Gastrocnemius medialis (tissue), 4 donors: ENCODE results near the gene TTC31. TPM values are rescaled to one million over a fixed set of nuclear protein-coding genes. Genes with fewer than 3 reads are reported as not detected.

Source experiments
- ATAC-seq, 2 donors: fragments of 150-250 bp; one replicate each; pipeline ENCODE4 v1.9.1; 2016
- DNase-seq, 2 donors: peaks; one replicate each; pipeline ENCODE4 v3.0.0-alpha.2; 2019
- H3K27ac ChIP-seq, 4 donors: fragments of 200-600 bp; sonication (generic); 1 replicate in 1 of 4; 2 replicates in 3 of 4; pipeline ENCODE4 v1.5.1; 2016 to 2018; ENCODE audit warnings: mild to moderate bottlenecking in 2 of 4, moderate library complexity in 1 of 4
- H3K27me3 ChIP-seq, 3 donors: fragments of 200-600 bp; sonication (generic) in 2 of 3; 1 replicate in 1 of 3; 2 replicates in 2 of 3; pipeline versions ENCODE4 v1.5.1 to v1.6.0; 2016 to 2019; ENCODE audit warnings: mild to moderate bottlenecking in 1 of 3, moderate library complexity in 1 of 3
- H3K36me3 ChIP-seq, 2 donors: fragments of 200-600 bp; sonication (generic) in 1 of 2; one replicate each; pipeline ENCODE4 v1.5.1; 2017 to 2018
- H3K4me1 ChIP-seq, 2 donors: fragments of 200-600 bp; sonication (generic) in 1 of 2; one replicate each; pipeline ENCODE4 v1.5.1; 2016 to 2017; ENCODE audit warnings: mild to moderate bottlenecking in 2 of 2
- H3K4me3 ChIP-seq, 4 donors: fragments of 200-600 bp; sonication (generic) in 3 of 4; 1 replicate in 1 of 4; 2 replicates in 3 of 4; pipeline ENCODE4 v1.5.1; 2016 to 2019; ENCODE audit warnings: mild to moderate bottlenecking in 2 of 4
- H3K9me3 ChIP-seq, 3 donors: fragments of 200-600 bp; sonication (generic) in 2 of 3; 1 replicate in 1 of 3; 2 replicates in 2 of 3; pipeline ENCODE4 v1.5.1; 2016 to 2019
- POLR2A ChIP-seq, 2 donors: fragments of 450-650 bp; IDR thresholded peaks; one replicate each; pipeline ENCODE4 v1.6.1; 2017; ENCODE audit warnings: antibody characterized with exemption in 2 of 2, mild to moderate bottlenecking in 2 of 2, moderate library complexity in 2 of 2
- in situ Hi-C, 4 donors: fragments of 200-750 bp; cut with MboI; loops; one replicate each; pipeline versions ENCODE4 v1.15.0 to v1.8.0; 2017; ENCODE audit warnings: low sequenced_read_pairs in 4 of 4
- intact Hi-C: fragments of 100-400 bp; cut with DNase I; formaldehyde crosslinking; loops from one replicate; pipeline ENCODE4 v1.15.1; 2023; ENCODE audit warnings: low total_unique reads
- total RNA-seq, 4 donors: library from RNA; depleted of rRNA; stranded (reverse); fragments of >200 nt; gene quantifications; one replicate each; pipeline versions ENCODE4 v1.1.0 to v1.2.3, GENCODE V29; 2016
- TF ChIP-seq, protein P1 (sequence below), 5 experiments: fragments of 450-650 bp in 3 of 5; fragments of 200-600 bp in 2 of 5; sonication (generic) in 2 of 5; IDR thresholded peaks in 4 of 5; conservative IDR thresholded peaks in 1 of 5; 1 replicate in 4 of 5; 2 replicates in 1 of 5; pipeline ENCODE4 v1.5.1; 2016 to 2019; ENCODE audit warnings: antibody characterized with exemption in 5 of 5, mild to moderate bottlenecking in 3 of 5, moderate library complexity in 3 of 5

TTC31 gene
- total RNA-seq, 4 donors from 2014 or later: 6.1 to 9.6 (median 7.7) TPM

DNA sequence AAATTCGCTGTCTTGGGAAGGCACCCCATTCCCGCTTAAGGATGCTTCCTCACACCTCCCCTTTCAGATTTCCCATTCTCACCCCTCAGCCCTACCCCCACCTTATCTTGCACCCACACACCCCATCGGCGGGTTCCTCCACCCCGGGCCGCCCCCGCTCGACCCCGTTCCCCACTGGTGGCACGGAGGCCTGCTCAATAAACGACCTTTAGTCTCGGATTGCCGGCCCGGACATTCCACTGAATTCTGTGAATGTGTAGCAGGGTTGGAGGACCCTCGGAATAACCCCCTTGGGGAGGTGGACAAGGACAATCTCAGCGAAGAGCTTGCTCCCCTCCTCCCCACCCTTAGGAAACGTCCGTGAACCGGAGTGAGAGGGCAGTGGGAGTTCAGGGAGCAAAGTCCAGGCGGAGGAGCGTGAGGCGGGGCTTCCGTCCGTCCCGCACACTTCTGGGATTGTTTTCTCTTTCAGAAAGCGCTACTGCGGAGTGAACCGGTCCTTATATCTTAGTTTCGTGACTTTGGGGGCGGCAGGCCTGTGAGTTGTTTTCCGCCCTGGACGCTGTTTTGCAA, 19.4 kb downstream of the TTC31 start:
- intact Hi-C loops: no loop called here
- peaks cover 0 to 18% of the 10 kb centered on the region in 2 donors for H3K36me3 ChIP-seq
- H3K4me3 ChIP-seq: peak overlapping the region; percentile 56 to 65 (median 60)
- peaks cover 44 to 74% (median 52%) of the 10 kb centered on the region in 3 donors for H3K27me3 ChIP-seq
- DNase-seq (no peak), ATAC-seq (no peak)
- TF ChIP-seq, protein P1, sequence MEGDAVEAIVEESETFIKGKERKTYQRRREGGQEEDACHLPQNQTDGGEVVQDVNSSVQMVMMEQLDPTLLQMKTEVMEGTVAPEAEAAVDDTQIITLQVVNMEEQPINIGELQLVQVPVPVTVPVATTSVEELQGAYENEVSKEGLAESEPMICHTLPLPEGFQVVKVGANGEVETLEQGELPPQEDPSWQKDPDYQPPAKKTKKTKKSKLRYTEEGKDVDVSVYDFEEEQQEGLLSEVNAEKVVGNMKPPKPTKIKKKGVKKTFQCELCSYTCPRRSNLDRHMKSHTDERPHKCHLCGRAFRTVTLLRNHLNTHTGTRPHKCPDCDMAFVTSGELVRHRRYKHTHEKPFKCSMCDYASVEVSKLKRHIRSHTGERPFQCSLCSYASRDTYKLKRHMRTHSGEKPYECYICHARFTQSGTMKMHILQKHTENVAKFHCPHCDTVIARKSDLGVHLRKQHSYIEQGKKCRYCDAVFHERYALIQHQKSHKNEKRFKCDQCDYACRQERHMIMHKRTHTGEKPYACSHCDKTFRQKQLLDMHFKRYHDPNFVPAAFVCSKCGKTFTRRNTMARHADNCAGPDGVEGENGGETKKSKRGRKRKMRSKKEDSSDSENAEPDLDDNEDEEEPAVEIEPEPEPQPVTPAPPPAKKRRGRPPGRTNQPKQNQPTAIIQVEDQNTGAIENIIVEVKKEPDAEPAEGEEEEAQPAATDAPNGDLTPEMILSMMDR (IDR thresholded peaks at IDR 0.05 in 4 of 5, conservative IDR thresholded peaks at IDR 0.05 in 1 of 5): no peak
- TF ChIP-seq POLR2A (IDR thresholded peaks at IDR 0.05): no peak
- in situ Hi-C loops: no loop called here
- H3K27ac ChIP-seq: peak overlapping the region in 3 of 4 donors; percentile 79 to 86 (median 79)
- H3K9me3 ChIP-seq: no peaks in the 10 kb centered on the region
- peaks cover 40 to 58% of the 10 kb centered on the region in 2 donors for H3K4me1 ChIP-seq

DNA sequence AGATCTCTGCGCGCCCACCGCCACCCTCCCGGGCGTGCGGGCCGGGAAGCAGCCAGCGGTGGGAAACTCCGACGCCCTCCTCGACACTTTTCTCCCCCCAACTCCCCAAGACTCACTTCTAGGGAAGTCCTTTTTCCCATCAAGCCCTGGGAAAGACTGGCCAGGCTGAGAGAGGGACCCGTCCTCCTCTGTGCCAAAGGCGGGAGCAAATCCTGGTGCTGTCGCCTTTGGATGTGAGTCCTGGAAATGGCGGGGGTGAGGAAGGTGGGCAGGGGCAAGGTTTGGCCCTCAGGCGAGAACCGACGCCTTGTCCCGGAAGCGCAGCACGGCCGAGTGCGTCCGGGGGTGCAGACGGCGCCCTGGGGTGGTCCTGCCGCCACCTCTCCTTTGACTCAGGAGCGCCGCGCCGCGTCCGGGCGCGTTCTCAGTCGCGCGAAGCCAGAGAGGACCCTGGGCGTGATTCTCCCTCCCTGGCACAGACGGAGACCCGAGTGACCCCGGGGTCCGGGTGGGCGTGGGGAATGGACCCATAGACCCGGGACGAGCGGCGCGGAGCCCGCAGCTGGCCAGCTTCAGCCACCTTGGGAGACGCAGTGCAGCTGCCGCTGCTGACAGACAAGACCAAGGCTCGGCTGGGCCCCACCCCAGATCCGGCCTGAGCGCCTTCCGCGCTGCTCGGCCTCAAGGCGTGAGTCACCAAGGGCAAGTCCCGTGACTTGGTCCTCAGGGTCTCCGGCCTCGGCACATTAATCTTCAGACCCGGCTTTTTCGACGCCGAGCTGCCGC, 20.0 kb downstream of the TTC31 start:
- ATAC-seq (no peak), DNase-seq (peak; percentile 71 to 75)
- Histone ChIP-seq H3K4me3 (peak overlapping the region; percentile 56 to 65 (median 60)), H3K4me1 (peaks cover 36 to 54% of the 10 kb centered on the region in 2 donors), H3K36me3 (peaks cover 0 to 18% of the 10 kb centered on the region in 2 donors), H3K9me3 (no peaks in the 10 kb centered on the region), H3K27me3 (peaks cover 38 to 68% (median 46%) of the 10 kb centered on the region in 3 donors), H3K27ac (peak overlapping the region; percentile 72 to 86 (median 79))
- intact Hi-C loops: no loop called here
- TF ChIP-seq, protein P1 (IDR thresholded peaks at IDR 0.05 in 4 of 5, conservative IDR thresholded peaks at IDR 0.05 in 1 of 5): peak in 2 of 5 experiments; percentile 7 to 20
- peak; percentile 33 to 62 for TF ChIP-seq POLR2A (IDR thresholded peaks at IDR 0.05)
- in situ Hi-C loops: no loop called here

DNA sequence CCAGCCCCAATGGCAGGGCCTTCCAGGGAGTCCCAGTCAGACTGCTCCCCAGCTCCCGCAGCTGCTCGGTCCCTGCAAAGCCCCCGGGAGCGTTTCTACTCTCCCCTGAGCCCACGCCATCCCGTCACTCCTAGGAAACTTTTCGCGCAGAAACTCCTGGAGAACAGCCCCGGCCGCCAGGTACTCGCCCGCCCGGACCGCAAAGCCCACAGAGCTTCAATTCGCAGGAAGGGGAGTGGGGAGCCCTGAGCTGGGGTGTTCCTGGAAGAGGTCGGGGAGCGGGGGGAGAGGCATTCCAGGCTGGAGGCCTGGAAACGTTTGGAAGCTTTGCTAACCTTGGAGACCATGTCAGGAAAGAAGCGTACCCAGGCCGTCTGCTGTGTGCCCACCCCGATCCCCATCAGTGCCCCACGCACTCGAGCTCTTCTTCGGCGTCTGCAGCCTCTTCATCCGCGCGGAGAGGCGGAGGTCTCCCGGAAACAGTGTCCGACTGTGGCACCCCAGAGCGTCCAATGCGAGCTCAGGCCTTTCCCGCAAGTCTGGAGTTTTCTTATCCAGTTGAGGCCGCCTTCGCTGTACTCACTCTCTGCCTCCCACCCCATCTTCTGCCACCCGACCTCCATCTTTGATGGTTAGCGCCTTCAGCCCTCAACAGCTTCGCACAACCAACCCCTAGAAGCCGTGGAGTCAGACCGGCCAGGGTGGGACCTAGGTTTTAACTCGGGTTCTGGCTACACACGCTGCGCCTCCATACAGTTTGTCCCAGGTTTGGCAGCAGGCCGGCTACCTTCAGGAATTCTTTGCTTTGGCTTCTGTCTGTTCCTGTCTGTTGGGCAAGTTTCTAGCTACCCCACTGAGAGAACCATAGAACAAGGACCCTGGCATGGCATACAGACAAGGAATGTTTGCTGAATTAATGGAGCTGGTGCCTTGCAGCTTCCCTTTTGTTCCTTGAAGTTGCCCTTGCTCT, 20.9 kb downstream of the TTC31 start:
- in situ Hi-C loops (no loop called here), intact Hi-C loops (no loop called here)
- TF ChIP-seq, protein P1 (IDR thresholded peaks at IDR 0.05 in 4 of 5, conservative IDR thresholded peaks at IDR 0.05 in 1 of 5): no peak
- peak in 1 of 2 donors; percentile 30 for TF ChIP-seq POLR2A (IDR thresholded peaks at IDR 0.05)
- Histone ChIP-seq H3K4me1 (peaks cover 33 to 50% of the 10 kb centered on the region in 2 donors), H3K4me3 (peak overlapping the region; percentile 56 to 65 (median 60)), H3K27ac (peak overlapping the region; percentile 72 to 86 (median 79)), H3K27me3 (peaks cover 35 to 59% (median 37%) of the 10 kb centered on the region in 3 donors), H3K9me3 (no peaks in the 10 kb centered on the region), H3K36me3 (peaks cover 0 to 18% of the 10 kb centered on the region in 2 donors)
- ATAC-seq (no peak), DNase-seq (no peak)

DNA sequence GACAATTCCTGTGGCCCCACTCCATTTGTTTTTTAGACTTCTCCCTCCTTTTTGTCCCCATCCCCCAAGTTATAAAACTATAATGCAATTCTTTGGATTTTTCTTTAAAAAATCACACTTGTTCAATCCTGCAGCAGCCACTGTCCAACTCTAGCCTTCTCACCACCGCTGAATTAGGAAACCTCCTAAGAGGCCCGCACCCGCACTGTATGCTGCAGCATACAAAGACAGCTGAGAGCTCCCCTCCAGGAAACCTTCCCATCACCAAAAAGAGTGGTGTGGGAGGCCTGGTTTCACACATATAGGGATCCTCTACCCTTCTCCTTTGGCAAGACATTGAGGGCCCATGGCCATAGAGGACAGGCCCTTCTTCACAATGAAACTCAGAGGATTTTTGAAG, 21.7 kb downstream of the TTC31 start:
- TF ChIP-seq POLR2A (IDR thresholded peaks at IDR 0.05): no peak
- TF ChIP-seq, protein P1 (IDR thresholded peaks at IDR 0.05 in 4 of 5, conservative IDR thresholded peaks at IDR 0.05 in 1 of 5): no peak
- intact Hi-C loops: no loop called here
- no peak overlapping the region for H3K4me3 ChIP-seq
- DNase-seq (no peak), ATAC-seq (no peak)
- H3K9me3 ChIP-seq: no peaks in the 10 kb centered on the region
- H3K27me3 ChIP-seq: peaks cover 28 to 52% (median 29%) of the 10 kb centered on the region in 3 donors
- H3K4me1 ChIP-seq: peaks cover 26 to 42% of the 10 kb centered on the region in 2 donors
- H3K36me3 ChIP-seq: peaks cover 0 to 18% of the 10 kb centered on the region in 2 donors
- in situ Hi-C loops: no loop called here
- peak overlapping the region in 2 of 4 donors; percentile 79 to 86 for H3K27ac ChIP-seq
